Endothelial cell of umbilical vein (primary cell): ENCODE measurements around the gene TOMM40L. TPM values are rescaled to one million over a fixed set of nuclear protein-coding genes. Genes with fewer than 3 reads are reported as not detected.

ENCODE experiments used
- BruUV-seq: library from RNA; stranded (reverse); fragments of 400-500 nt; replicated peaks from 2 replicates; lab custom pipeline; 2021; lab: Mats Ljungman, UMichigan
- CTCF ChIA-PET: fragments of 300-600, 350-600 bp; sonication (Branson Sonifier 250); formaldehyde crosslinking; loops from one replicate; lab custom pipeline; 2021; ENCODE audit warnings: antibody characterized with exemption, inconsistent platforms; lab: Charles Lee
- POLR2A ChIA-PET: fragments of 300-600, 350-600 bp; sonication (Branson Sonifier 250); formaldehyde crosslinking; loops from one replicate; lab custom pipeline; 2021; ENCODE audit warnings: antibody characterized with exemption, inconsistent platforms; lab: Charles Lee
- DNase-seq: peaks from one replicate; pipeline ENCODE4 v3.0.0-alpha.2; 2011; ENCODE audit warnings: low read depth, low spot score
- FAIRE-seq: peaks from 2 replicates; lab custom pipeline; 2011; peaks lifted over from hg19 to GRCh38; lab: Jason Lieb, UNC
- H2AFZ ChIP-seq: 2 replicates; pipeline ENCODE4 v1.6.0; 2012; ENCODE audit warnings: low read depth, low read length, control low read depth, inconsistent platforms
- H3K27ac ChIP-seq: 2 replicates; pipeline ENCODE4 v1.5.1; 2011; ENCODE audit warnings: low read depth, mild to moderate bottlenecking, control low read depth, low read length, moderate library complexity; ENCODE audit not compliant: insufficient read depth
- H3K27me3 ChIP-seq, 2 experiments: 2 replicates each; pipeline versions ENCODE4 v1.6.0 to v1.6.1; 2011; ENCODE audit warnings: low read length in 2 of 2, mixed read lengths in 1 of 2; ENCODE audit not compliant: control insufficient read depth in 2 of 2, insufficient read depth in 2 of 2
- H3K36me3 ChIP-seq, 2 experiments: 2 replicates in 1 of 2; 3 replicates in 1 of 2; pipeline ENCODE4 v1.5.1; 2011; ENCODE audit warnings: low read length in 2 of 2, mild to moderate bottlenecking in 1 of 2, moderate library complexity in 1 of 2; ENCODE audit not compliant: control insufficient read depth in 2 of 2, insufficient read depth in 2 of 2; ENCODE audit errors: extremely low read depth in 1 of 2
- H3K4me1 ChIP-seq: 3 replicates; pipeline ENCODE4 v1.5.1; 2011; ENCODE audit warnings: mild to moderate bottlenecking, low read length; ENCODE audit not compliant: control insufficient read depth, insufficient read depth; ENCODE audit errors: extremely low read depth
- H3K4me2 ChIP-seq: 2 replicates; pipeline ENCODE4 v1.6.1; 2011; ENCODE audit warnings: low read length, control low read depth, mixed read lengths; ENCODE audit not compliant: insufficient read depth
- H3K4me3 ChIP-seq, 3 experiments: fragments of 200-600 bp in 1 of 3; sonication (generic), shearing (Covaris generic) in 1 of 3; replicated peaks in 1 of 3; 2 replicates each; pipeline ENCODE4 v1.5.1; 2011 to 2016; ENCODE audit warnings: control low read depth in 3 of 3, low read length in 3 of 3, mild to moderate bottlenecking in 2 of 3, inconsistent platforms in 1 of 3, low read depth in 1 of 3, moderate library complexity in 1 of 3; ENCODE audit not compliant: insufficient read depth in 1 of 3
- H3K79me2 ChIP-seq: 2 replicates; pipeline ENCODE4 v1.6.0; 2012; ENCODE audit warnings: low read length, inconsistent platforms; ENCODE audit not compliant: control insufficient read depth, insufficient read depth
- H3K9ac ChIP-seq: replicated peaks from 2 replicates; pipeline ENCODE3; 2011; ENCODE audit warnings: low read length, control low read depth; ENCODE audit not compliant: insufficient read depth; ENCODE audit errors: extremely low read depth
- H3K9me1 ChIP-seq: replicated peaks from 3 replicates; pipeline ENCODE4 v1.6.0; 2011; ENCODE audit warnings: mild to moderate bottlenecking, low read length; ENCODE audit not compliant: control insufficient read depth, insufficient read depth; ENCODE audit errors: extremely low read depth
- H3K9me3 ChIP-seq: replicated peaks from 2 replicates; pipeline ENCODE4 v1.5.1; 2012; ENCODE audit warnings: low read length, inconsistent platforms; ENCODE audit not compliant: control insufficient read depth, insufficient read depth
- H4K20me1 ChIP-seq: replicated peaks from 2 replicates; pipeline ENCODE3; 2011; ENCODE audit warnings: mild to moderate bottlenecking, low read length; ENCODE audit not compliant: control insufficient read depth, insufficient read depth; ENCODE audit errors: extremely low read depth
- EZH2 ChIP-seq: IDR thresholded peaks from 2 replicates; pipeline ENCODE4 v1.6.1; 2012; ENCODE audit warnings: borderline replicate concordance, low read depth, mild to moderate bottlenecking, moderate library complexity, low read length, inconsistent platforms; ENCODE audit not compliant: severe bottlenecking
- FOS ChIP-seq: IDR thresholded peaks from 2 replicates; pipeline ENCODE4 v1.6.1; 2011; ENCODE audit warnings: mild to moderate bottlenecking, low read length, moderate library complexity, borderline replicate concordance; ENCODE audit not compliant: insufficient read depth
- GATA2 ChIP-seq: IDR thresholded peaks from 2 replicates; pipeline ENCODE4 v1.7.0; 2011; ENCODE audit warnings: low read depth, mild to moderate bottlenecking, moderate library complexity, mixed read lengths, low read length; ENCODE audit not compliant: insufficient read length, insufficient read depth
- POLR2A ChIP-seq: IDR thresholded peaks from 2 replicates; pipeline ENCODE4 v1.6.1; 2012; ENCODE audit warnings: low read depth, mild to moderate bottlenecking, control low read depth, low read length
- POLR2AphosphoS5 ChIP-seq: IDR thresholded peaks from 2 replicates; pipeline ENCODE4 v1.6.1; 2012; ENCODE audit warnings: low read depth, mild to moderate bottlenecking, control low read depth, low read length, moderate library complexity; ENCODE audit not compliant: insufficient read depth
- dilution Hi-C: fragments of 300-500 bp; cut with MboI; formaldehyde crosslinking; loops from one replicate; pipeline ENCODE4 v1.15.0; 2019; ENCODE audit warnings: low sequenced_read_pairs; ENCODE audit not compliant: extremely low pct_ligation_motif_present
- intact Hi-C: fragments of 100-400 bp; cut with micrococcal nuclease; formaldehyde crosslinking; loops from one replicate; pipeline ENCODE4 v1.10.0; 2022
- polyA plus RNA-seq, 4 experiments: library from polyadenylated mRNA; depleted of rRNA in 3 of 4; stranded (reverse) in 3 of 4; unstranded in 1 of 4; fragments of >200 nt; gene quantifications; 2 replicates each; pipeline versions ENCODE4 v1.2.1 to v1.2.3, GENCODE V29; 2011 to 2012; ENCODE audit warnings: missing spikeins in 1 of 4
- total RNA-seq: library from RNA; stranded (reverse); gene quantifications from 2 replicates; pipeline ENCODE4 v1.2.3, GENCODE V29; 2021
- TF ChIP-seq, protein P1 (sequence below): IDR thresholded peaks from 2 replicates; pipeline ENCODE4 v1.6.1; 2011; ENCODE audit not compliant: insufficient read depth, insufficient read length
- TF ChIP-seq, protein P2 (sequence below), 2 donors: IDR thresholded peaks; 1 replicate in 1 of 2; 2 replicates in 1 of 2; pipeline ENCODE4 v1.5.1; 2011; ENCODE audit warnings: low read length in 2 of 2, mild to moderate bottlenecking in 2 of 2, moderate library complexity in 2 of 2, control low read depth in 1 of 2, inconsistent platforms in 1 of 2, low read depth in 1 of 2; ENCODE audit not compliant: insufficient read depth in 1 of 2; ENCODE audit errors: extremely low read depth in 1 of 2

TOMM40L gene
- total and polyA plus RNA-seq, 2 donors (not counting 3 experiments of a cell fraction or from before 2014, with no cell fraction given), result 18.6 to 18.7 TPM

DNA sequence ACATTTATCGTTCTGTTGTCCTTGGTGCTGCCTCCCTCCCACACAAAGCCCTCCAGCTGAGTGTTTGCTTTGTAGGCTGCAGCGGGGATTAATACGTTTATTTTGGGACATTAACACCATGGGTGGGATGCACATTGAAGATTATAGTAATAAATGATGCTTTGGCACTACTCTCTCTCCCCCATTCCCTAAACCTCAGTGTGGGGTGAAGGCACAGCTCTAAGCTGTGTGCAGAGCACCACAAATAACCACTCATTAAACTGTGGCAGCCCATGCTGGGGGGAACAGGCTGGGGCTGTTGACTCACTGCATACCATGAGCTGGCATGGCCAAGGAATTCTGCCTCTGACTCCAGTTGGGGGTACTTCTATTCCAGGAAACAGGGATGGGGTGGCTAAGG lies 40.3 kb downstream of the TOMM40L start:
- H3K9ac ChIP-seq, result no peak overlapping the region
- TF ChIP-seq, protein P1, sequence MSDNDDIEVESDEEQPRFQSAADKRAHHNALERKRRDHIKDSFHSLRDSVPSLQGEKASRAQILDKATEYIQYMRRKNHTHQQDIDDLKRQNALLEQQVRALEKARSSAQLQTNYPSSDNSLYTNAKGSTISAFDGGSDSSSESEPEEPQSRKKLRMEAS, result no peak
- TF ChIP-seq GATA2 (no peak), FOS (no peak), POLR2AphosphoS5 (no peak), POLR2A (no peak), EZH2 (no peak)
- TF ChIP-seq, protein P2, sequence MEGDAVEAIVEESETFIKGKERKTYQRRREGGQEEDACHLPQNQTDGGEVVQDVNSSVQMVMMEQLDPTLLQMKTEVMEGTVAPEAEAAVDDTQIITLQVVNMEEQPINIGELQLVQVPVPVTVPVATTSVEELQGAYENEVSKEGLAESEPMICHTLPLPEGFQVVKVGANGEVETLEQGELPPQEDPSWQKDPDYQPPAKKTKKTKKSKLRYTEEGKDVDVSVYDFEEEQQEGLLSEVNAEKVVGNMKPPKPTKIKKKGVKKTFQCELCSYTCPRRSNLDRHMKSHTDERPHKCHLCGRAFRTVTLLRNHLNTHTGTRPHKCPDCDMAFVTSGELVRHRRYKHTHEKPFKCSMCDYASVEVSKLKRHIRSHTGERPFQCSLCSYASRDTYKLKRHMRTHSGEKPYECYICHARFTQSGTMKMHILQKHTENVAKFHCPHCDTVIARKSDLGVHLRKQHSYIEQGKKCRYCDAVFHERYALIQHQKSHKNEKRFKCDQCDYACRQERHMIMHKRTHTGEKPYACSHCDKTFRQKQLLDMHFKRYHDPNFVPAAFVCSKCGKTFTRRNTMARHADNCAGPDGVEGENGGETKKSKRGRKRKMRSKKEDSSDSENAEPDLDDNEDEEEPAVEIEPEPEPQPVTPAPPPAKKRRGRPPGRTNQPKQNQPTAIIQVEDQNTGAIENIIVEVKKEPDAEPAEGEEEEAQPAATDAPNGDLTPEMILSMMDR (IDR thresholded peaks at IDR 0.05; ENCODE audit: extremely low read depth in 1 of 2, insufficient read depth in 1 of 2, low read depth in 1 of 2, low read length in 2 of 2), result no peak
- H3K79me2 ChIP-seq, result no peaks in the 10 kb centered on the region
- ChIA-PET POLR2A (no interaction called here), CTCF (interaction anchor here (1.3 to 2.4 kb wide), 2 partner anchors 8 to 25 kb away, joined by 3 to 7 read pairs; no protein-coding TSS in a partner anchor)
- FAIRE-seq (no peak), DNase-seq (no peak)
- no TSS peak for BruUV-seq
- H3K4me1 ChIP-seq, result no peaks in the 10 kb centered on the region
- H3K27ac ChIP-seq, result no peak overlapping the region
- H3K36me3 ChIP-seq, result no peaks in the 10 kb centered on the region
- dilution Hi-C loops, result no loop called here
- no peaks in the 10 kb centered on the region for H3K9me1 ChIP-seq
- H2AFZ ChIP-seq, result no peak overlapping the region
- no peaks in the 10 kb centered on the region for H4K20me1 ChIP-seq
- no peak overlapping the region for H3K4me2 ChIP-seq
- intact Hi-C loops, result no loop called here
- H3K4me3 ChIP-seq, result no peak overlapping the region
- H3K9me3 ChIP-seq, result no peaks in the 10 kb centered on the region
- H3K27me3 ChIP-seq, result peaks cover 10 to 18% of the 10 kb centered on the region in 2 experiments
